Mucosa of rectum (tissue), 2 donors: ENCODE measurements around the gene MUC2.

ENCODE experiments used
- H3K27ac ChIP-seq, 2 donors: one replicate each; pipeline ENCODE4 v1.7.0; 2013; ENCODE audit warnings: inconsistent platforms in 2 of 2, low read depth in 2 of 2, low read length in 2 of 2
- H3K27me3 ChIP-seq, 2 donors: one replicate each; pipeline ENCODE4 v1.7.0; 2013; ENCODE audit warnings: low read length in 2 of 2; ENCODE audit not compliant: control insufficient read depth in 2 of 2, insufficient read depth in 2 of 2
- H3K36me3 ChIP-seq, 2 donors: one replicate each; pipeline ENCODE4 v1.7.0; 2013; ENCODE audit warnings: low read length in 2 of 2; ENCODE audit not compliant: control insufficient read depth in 2 of 2, insufficient read depth in 2 of 2
- H3K4me1 ChIP-seq, 2 donors: one replicate each; pipeline ENCODE4 v1.7.0; 2013; ENCODE audit warnings: low read length in 2 of 2, mild to moderate bottlenecking in 1 of 2; ENCODE audit not compliant: control insufficient read depth in 2 of 2, insufficient read depth in 2 of 2
- H3K4me3 ChIP-seq, 2 donors: one replicate each; pipeline ENCODE4 v1.7.0; 2013; ENCODE audit warnings: low read length in 2 of 2
- H3K9ac ChIP-seq, 2 donors: one replicate each; pipeline ENCODE4 v1.7.0; 2013; ENCODE audit warnings: low read length in 2 of 2, low read depth in 1 of 2, mild to moderate bottlenecking in 1 of 2
- H3K9me3 ChIP-seq, 2 donors: one replicate each; pipeline ENCODE4 v1.7.0; 2013; ENCODE audit warnings: low read length in 2 of 2; ENCODE audit not compliant: control insufficient read depth in 2 of 2
- donor health status: healthy.
- donor health status: Normal muscosa, but diverticular disease.

MUC2 gene

DNA sequence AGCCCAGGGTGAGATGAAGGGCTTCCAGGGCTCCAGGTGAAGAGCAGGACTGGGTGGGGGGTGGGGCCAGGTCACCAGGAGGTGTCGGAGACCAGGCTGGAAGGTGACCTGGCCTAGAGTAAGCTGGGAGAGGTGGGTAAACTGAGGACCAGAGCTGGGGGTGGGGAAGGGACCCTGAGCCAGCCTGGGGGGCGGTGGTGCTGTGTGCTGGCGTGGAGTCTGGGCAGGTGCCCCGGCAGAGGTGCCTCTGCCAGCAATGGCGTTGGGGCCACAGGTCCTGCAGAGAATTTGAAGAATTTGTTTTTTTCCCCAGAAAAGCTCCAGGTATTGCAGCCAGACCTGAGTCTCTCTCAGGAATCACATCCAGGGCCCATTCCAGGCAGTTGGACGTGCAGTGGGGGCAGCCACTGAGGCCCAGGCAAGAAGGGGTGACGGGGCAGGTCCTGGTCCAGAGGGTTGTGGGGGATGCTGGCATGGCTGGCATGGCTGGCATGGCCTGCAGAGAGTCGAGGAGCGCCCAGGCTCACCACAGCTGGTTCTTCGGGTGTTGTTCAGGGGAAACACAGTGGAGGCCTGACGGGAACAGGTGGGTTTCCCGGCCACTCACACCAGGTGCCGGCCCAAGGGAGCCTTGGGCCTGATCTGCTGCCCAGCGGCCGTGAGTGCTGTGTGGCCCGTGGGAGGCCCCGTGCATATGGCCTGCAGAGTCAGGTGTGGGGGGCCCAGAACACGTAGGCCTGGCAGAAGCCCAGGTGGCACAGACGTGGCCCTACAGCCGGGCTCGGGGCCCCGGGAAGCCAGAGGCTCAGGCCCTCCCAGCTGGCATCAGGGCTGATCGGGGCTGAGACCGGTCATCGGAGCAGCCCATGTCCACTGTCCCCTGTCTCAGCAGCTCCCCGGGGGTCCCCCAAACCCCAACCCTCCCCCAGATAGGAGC, 31.8 kb upstream of the MUC2 start:
- H3K27me3 ChIP-seq: peaks cover 16 to 20% of the 10 kb centered on the region in 2 donors
- H3K27ac ChIP-seq: no peak overlapping the region
- no peaks in the 10 kb centered on the region for H3K36me3 ChIP-seq
- peaks cover 0 to 2% of the 10 kb centered on the region in 2 donors for H3K4me1 ChIP-seq
- H3K9ac ChIP-seq: no peak overlapping the region
- no peaks in the 10 kb centered on the region for H3K9me3 ChIP-seq
- no peak overlapping the region for H3K4me3 ChIP-seq

DNA sequence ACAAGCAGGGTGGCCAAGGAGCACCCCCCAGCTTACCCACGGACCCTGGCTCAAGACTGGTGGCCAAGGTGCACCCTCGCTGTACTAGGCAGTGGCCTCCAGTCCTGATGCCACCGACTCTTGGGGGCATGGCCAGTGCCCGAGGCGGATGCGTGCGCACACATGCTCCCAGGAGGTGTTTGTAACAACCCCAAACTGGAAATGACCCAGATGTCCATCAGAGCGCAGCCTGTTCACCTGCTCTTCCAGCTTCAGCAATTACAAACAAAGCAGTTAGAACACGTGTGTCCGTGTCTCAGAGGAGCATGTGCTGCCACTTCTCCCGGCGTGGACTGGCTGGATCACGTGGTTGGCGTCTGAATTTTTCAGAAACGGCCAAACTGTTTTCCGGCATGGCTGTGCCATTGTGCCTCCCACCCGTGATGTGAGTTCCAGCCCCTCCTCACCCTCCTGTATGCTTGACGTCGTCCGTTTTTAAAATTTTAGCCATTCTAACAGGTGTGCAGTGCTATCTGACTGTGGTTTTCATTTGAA, 31.0 kb upstream of the MUC2 start:
- H3K4me3 ChIP-seq: no peak overlapping the region
- no peak overlapping the region for H3K27ac ChIP-seq
- H3K27me3 ChIP-seq: peaks cover 23 to 24% of the 10 kb centered on the region in 2 donors
- H3K9me3 ChIP-seq: no peaks in the 10 kb centered on the region
- no peaks in the 10 kb centered on the region for H3K36me3 ChIP-seq
- H3K9ac ChIP-seq: no peak overlapping the region
- H3K4me1 ChIP-seq: peaks cover 0 to 2% of the 10 kb centered on the region in 2 donors

DNA sequence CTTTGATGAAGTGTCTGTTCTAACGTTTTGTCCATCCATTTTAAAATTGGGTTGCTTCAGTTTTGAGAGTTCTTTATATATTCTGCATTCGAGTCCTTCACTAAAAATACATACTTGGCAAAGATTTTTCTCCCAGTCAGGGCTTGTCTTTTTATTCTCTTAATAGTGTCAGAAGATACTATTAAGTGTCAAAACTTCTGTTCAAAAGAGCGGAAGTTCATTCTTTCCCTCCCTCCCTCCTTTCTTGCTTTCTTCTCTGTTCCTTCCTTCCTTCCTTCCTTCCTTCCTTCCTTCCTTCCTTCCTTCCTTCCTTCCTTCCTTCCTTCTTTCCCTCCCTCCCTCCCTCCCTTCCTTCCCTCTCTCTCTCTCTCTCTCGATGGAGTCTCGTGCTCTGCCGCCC, 30.5 kb upstream of the MUC2 start:
- Histone ChIP-seq H3K4me3 (no peak overlapping the region), H3K27me3 (peaks cover 24 to 28% of the 10 kb centered on the region in 2 donors), H3K4me1 (peaks cover 0 to 6% of the 10 kb centered on the region in 2 donors), H3K36me3 (no peaks in the 10 kb centered on the region), H3K9me3 (no peaks in the 10 kb centered on the region), H3K9ac (no peak overlapping the region), H3K27ac (no peak overlapping the region)

DNA sequence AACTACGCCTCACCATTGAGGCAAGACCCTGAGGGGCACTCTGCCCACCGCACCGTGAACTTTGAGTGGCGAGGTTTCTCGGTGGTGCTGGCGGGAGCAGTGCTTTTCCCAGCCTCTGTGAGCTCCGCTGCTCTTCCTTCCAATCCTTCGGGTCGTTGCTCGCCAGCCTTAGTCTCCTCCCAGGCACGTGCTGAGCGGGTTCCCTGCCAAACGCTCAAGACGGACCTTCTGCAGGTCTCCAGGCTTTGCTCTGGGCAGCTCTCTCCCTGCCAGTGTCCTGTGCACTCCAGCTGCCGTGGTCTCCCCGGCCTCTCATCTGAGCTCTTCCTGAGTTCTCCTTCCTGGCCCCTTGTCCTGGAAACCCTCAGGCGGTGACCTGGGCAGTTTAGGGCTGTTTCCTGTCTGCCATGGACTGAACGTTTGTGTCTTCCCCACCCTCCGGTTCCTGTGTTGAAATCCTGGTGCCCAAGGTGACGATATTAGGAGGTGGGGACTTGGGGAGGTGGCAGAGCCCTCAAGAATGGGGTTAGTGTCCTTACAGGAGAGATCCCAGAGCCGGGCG, 27.0 kb upstream of the MUC2 start:
- peaks cover 24 to 33% of the 10 kb centered on the region in 2 donors for H3K27me3 ChIP-seq
- H3K4me1 ChIP-seq: peaks cover 14 to 22% of the 10 kb centered on the region in 2 donors
- H3K36me3 ChIP-seq: no peaks in the 10 kb centered on the region
- no peak overlapping the region for H3K27ac ChIP-seq
- no peaks in the 10 kb centered on the region for H3K9me3 ChIP-seq
- no peak overlapping the region for H3K9ac ChIP-seq
- no peak overlapping the region for H3K4me3 ChIP-seq

DNA sequence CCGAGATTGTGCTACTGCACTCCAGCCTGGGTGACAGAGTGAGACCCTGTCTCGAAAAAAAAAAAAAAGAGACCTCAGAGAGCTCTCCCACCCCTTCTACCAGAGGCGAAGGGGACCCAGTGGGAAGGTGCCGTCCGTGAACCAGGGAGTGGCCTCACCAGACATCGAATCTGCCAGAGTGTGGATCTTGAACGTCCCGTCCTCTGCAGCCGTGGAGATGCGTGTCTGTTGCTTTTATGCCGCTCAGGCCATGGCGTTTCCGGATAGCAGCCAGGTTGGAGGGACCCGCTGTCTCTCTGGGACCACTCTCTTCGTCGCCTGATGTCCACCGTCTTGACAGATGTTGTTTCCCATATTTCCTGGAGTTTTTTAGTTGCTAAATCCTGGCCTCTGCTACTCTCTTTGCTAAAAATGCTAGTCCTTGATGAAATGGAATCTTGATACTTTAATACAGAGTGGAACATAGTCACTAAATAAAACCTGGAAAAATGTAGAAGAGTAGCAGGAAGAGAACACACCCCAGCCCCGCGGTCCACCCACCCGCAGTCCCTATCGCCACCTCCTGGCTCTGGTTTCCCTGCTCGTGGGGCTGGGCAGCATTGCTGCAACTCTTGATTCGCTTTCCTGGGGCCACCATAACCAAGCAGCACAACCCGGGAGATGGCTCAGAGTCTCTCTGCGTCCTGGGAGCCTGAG, 26.2 kb upstream of the MUC2 start:
- H3K27me3 ChIP-seq: peaks cover 20 to 33% of the 10 kb centered on the region in 2 donors
- H3K9me3 ChIP-seq: no peaks in the 10 kb centered on the region
- H3K27ac ChIP-seq: no peak overlapping the region
- no peak overlapping the region for H3K9ac ChIP-seq
- H3K4me1 ChIP-seq: peaks cover 15 to 30% of the 10 kb centered on the region in 2 donors
- no peak overlapping the region for H3K4me3 ChIP-seq
- no peaks in the 10 kb centered on the region for H3K36me3 ChIP-seq

DNA sequence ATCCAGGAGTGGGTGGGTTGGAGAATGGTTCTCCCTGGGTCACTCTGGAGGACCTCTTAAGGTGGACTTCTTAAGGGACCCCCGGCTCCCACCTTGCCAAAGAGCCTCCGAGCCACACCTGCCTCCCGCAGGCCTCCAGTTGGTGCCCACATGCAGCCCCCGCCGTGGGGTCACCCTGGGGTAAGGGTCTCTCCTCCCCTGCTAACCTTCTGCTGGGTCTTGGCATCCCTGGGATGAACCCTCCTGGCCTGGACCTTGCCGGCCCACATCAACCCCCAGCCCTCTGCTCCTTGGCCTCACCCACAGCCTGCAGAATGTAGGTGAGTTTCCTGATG, 25.6 kb upstream of the MUC2 start:
- Histone ChIP-seq H3K4me1 (peaks cover 20 to 35% of the 10 kb centered on the region in 2 donors), H3K9ac (no peak overlapping the region), H3K4me3 (no peak overlapping the region), H3K27ac (no peak overlapping the region), H3K27me3 (peaks cover 16 to 33% of the 10 kb centered on the region in 2 donors), H3K9me3 (no peaks in the 10 kb centered on the region), H3K36me3 (no peaks in the 10 kb centered on the region)

DNA sequence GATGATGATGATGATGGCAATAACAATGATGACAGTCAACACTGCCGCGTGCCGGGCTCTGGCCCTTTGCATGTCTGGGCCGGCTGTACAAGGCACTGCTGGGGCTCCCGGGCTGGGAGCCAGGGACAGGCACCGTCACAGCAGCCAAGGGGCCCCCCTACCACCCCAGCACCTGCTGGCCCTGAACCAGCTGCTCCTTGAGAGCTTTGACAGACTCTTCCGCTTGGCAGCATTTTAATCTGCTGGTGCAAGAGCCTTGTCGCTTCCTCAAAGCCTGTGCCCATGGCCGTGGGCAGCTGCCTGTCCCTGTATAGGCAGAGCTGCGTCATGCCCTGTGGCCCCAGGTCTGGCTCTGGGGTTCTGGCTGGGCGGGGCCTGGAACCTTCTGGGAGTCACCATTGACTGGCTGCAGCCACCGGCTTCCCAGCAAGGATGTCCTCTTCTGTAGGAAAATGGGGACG, 25.2 kb upstream of the MUC2 start:
- Histone ChIP-seq H3K27me3 (peaks cover 16 to 33% of the 10 kb centered on the region in 2 donors), H3K36me3 (no peaks in the 10 kb centered on the region), H3K4me3 (no peak overlapping the region), H3K27ac (no peak overlapping the region), H3K9me3 (no peaks in the 10 kb centered on the region), H3K4me1 (peaks cover 22 to 39% of the 10 kb centered on the region in 2 donors), H3K9ac (no peak overlapping the region)

DNA sequence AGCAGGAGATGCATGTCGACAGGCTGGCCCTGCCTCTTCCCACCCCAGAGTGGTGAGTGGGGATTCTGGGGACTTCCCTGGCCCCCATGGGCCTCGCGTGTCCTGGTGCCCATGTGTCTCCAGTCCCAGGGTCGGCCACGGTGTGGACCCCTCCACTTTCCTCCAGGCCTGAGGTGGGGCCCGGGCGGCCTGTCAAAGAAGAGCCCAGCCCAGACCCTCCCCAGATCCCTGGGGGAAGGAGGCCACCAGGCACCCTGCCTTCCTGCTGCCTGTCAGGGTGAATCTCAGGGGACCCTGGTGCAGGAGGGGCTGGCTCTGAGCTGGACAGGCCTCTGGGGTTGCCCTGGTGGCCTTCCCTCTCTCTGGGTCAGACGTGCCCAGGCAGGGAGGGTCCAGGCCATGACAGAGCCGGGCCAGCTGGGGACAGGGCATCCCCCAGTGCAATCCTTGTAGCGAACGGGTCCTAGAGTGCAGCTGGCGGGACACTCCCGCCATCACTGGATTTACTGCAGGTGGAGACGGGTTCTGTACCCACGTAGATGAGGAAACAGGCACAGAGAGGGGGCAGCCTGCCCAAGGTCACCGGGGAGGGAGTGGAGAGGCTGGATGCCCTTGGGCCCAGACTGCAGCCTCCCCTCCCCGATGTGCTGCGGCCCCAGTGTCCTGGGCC, 24.6 kb upstream of the MUC2 start:
- Histone ChIP-seq H3K9ac (no peak overlapping the region), H3K9me3 (no peaks in the 10 kb centered on the region), H3K4me3 (no peak overlapping the region), H3K27me3 (peaks cover 16 to 33% of the 10 kb centered on the region in 2 donors), H3K4me1 (peaks cover 22 to 45% of the 10 kb centered on the region in 2 donors), H3K36me3 (no peaks in the 10 kb centered on the region), H3K27ac (no peak overlapping the region)

DNA sequence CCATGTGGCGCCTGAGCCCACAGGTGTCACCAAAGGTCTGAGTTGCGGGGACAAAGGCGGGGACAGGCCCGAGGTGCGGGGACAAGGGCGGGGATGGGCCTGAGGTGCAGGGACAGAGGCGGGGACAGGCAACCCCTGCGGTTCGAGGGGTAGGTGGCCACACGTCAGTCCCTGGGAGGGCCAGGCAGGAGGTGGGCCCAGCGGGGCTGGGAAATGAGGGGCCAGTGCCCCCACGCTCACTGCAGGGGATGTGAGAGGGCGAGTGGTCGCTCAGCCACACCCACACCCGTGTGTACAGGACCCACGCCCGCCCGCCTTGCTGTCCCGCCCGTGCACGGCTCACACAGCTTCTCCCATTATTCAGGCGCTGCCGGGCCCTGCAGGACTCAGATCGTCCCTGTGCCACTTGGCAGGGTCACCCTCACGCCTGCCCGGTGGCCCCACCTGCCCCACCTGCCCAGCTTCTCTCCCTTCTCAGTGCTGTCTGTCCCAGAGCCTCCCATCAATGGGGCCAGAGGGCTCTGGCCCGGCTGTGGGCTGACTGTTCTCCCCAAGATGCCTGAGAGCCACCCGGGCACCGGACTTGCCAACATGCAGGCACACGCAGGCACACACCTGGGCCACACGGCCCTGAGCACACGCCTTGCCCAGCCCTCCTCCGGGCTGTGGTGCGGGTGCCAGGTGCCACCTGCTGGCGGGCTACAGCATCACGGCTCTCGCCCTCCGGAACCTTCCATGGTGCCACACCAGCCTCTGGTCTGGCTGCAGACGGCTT, 23.9 kb upstream of the MUC2 start:
- H3K9ac ChIP-seq: peak overlapping the region in 1 of 2 donors; percentile 52
- peaks cover 16 to 33% of the 10 kb centered on the region in 2 donors for H3K27me3 ChIP-seq
- H3K9me3 ChIP-seq: no peaks in the 10 kb centered on the region
- H3K27ac ChIP-seq: peak overlapping the region in 1 of 2 donors; percentile 18
- no peak overlapping the region for H3K4me3 ChIP-seq
- H3K4me1 ChIP-seq: peaks cover 26 to 51% of the 10 kb centered on the region in 2 donors
- no peaks in the 10 kb centered on the region for H3K36me3 ChIP-seq
